Stomach (tissue), 9 donors: Measurements from ENCODE around the gene PDCL2. TPM values are rescaled to one million over a fixed set of nuclear protein-coding genes. Genes with fewer than 3 reads are reported as not detected.
"Not testable (repeated sequence)": the region's sequence is repeated elsewhere in the genome, so short reads cannot be mapped to it uniquely, and the experiment has no call there.

Experiments
- DNase-seq, 2 donors: peaks; one replicate each; pipeline versions ENCODE4 v3.0.0 to v3.0.0-alpha.2; 2013 to 2019
- H3K27ac ChIP-seq, 5 donors: fragments of 200-600 bp in 4 of 5; sonication (generic) in 4 of 5; one replicate each; pipeline ENCODE4 v1.5.1; 2013 to 2019; ENCODE audit warnings: mild to moderate bottlenecking in 1 of 5, moderate library complexity in 1 of 5
- H3K27me3 ChIP-seq, 3 donors: fragments of 200-600 bp; sonication (generic); one replicate each; pipeline ENCODE4 v1.5.1; 2017 to 2019; ENCODE audit warnings: mixed run types in 1 of 3
- H3K36me3 ChIP-seq, 4 donors: fragments of 200-600 bp; sonication (generic); 1 replicate in 3 of 4; 2 replicates in 1 of 4; pipeline ENCODE4 v1.5.1; 2016 to 2019
- H3K4me1 ChIP-seq, 4 donors: fragments of 200-600 bp; sonication (generic); one replicate each; pipeline ENCODE4 v1.5.1; 2016 to 2019
- H3K4me3 ChIP-seq, 4 donors: fragments of 200-600 bp; sonication (generic) in 3 of 4; one replicate each; pipeline ENCODE4 v1.5.1; 2016 to 2019; ENCODE audit warnings: mild to moderate bottlenecking in 1 of 4
- H3K9me3 ChIP-seq, 4 donors: fragments of 200-600 bp; sonication (generic); one replicate each; pipeline ENCODE4 v1.5.1; 2016 to 2019
- EP300 ChIP-seq: sonication (generic); formaldehyde crosslinking; IDR thresholded peaks from one replicate; pipeline ENCODE4 v1.6.1; 2017; ENCODE audit warnings: antibody characterized with exemption
- POLR2A ChIP-seq, 4 donors: fragments of 450-650 bp; IDR thresholded peaks; one replicate each; pipeline ENCODE4 v1.6.1; 2016; ENCODE audit warnings: antibody characterized with exemption in 4 of 4, control low read depth in 2 of 4, mild to moderate bottlenecking in 1 of 4, moderate library complexity in 1 of 4
- POLR2AphosphoS5 ChIP-seq, 3 donors: sonication (generic); formaldehyde crosslinking; IDR thresholded peaks; one replicate each; pipeline ENCODE4 v1.6.1; 2016; ENCODE audit warnings: antibody characterized with exemption in 3 of 3
- WGBS, 5 donors: extraction: QIAGEN DNeasy Blood & Tissue Kit in 3 of 5; methylation state at CpG; one replicate each; pipeline versions ENCODE4 v1.1.5 to v1.1.7; 2013 to 2018; 5-methylcytosine and 5-hydroxymethylcytosine counted together
- intact Hi-C: fragments of 100-400 bp; cut with DNase I; formaldehyde crosslinking; loops from one replicate; pipeline ENCODE4 v1.15.1; 2023; ENCODE audit warnings: low total_unique reads
- polyA plus RNA-seq, 3 donors: library from polyadenylated mRNA; stranded (reverse); fragments of 200-250 nt; gene quantifications; one replicate each; pipeline ENCODE4 v1.2.3, GENCODE V29; 2013
- total RNA-seq, 5 donors: library from RNA; depleted of rRNA; stranded (reverse); fragments of >200 nt; gene quantifications; one replicate each; pipeline versions ENCODE4 v1.1.0 to v1.2.3, GENCODE V29; 2014 to 2016
- TF ChIP-seq, protein P1 (sequence below), 7 experiments: fragments of 450-650 bp in 4 of 7; fragments of 200-600 bp in 3 of 7; sonication (generic) in 3 of 7; IDR thresholded peaks; one replicate each; pipeline ENCODE4 v1.5.1; 2016 to 2019; ENCODE audit warnings: antibody characterized with exemption in 7 of 7, control low read depth in 2 of 7, mild to moderate bottlenecking in 1 of 7
- donor health status: healthy with polysubstance abuse.
- donor health status: Bipolar disorder and iron deficiency.
- donor health status: healthy.

PDCL2 gene
- total and polyA plus RNA-seq, 8 donors, result 0.45 TPM; not detected in 7

DNA sequence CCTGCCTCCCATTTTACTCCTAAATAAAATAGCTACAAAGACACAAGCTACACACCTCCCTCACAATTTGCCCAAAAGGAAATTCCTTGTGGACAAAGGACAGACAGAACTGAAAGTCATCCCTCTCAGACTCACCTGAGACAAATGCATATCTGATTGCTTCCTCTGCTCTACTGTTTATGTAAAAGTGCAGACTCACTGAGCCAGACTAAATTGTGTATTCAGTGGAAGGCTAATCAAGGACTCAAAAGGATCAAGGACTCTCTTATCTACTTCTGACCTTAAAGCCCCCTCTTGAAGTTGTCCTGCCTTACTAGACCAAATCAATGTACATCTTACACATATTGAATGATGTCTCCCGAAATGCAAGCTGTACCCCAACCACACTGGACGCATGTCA lies 3.9 kb downstream of the PDCL2 start:
- no peak overlapping the region for H3K4me3 ChIP-seq
- TF ChIP-seq POLR2A (IDR thresholded peaks at IDR 0.05), result no peak
- TF ChIP-seq, protein P1, sequence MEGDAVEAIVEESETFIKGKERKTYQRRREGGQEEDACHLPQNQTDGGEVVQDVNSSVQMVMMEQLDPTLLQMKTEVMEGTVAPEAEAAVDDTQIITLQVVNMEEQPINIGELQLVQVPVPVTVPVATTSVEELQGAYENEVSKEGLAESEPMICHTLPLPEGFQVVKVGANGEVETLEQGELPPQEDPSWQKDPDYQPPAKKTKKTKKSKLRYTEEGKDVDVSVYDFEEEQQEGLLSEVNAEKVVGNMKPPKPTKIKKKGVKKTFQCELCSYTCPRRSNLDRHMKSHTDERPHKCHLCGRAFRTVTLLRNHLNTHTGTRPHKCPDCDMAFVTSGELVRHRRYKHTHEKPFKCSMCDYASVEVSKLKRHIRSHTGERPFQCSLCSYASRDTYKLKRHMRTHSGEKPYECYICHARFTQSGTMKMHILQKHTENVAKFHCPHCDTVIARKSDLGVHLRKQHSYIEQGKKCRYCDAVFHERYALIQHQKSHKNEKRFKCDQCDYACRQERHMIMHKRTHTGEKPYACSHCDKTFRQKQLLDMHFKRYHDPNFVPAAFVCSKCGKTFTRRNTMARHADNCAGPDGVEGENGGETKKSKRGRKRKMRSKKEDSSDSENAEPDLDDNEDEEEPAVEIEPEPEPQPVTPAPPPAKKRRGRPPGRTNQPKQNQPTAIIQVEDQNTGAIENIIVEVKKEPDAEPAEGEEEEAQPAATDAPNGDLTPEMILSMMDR (IDR thresholded peaks at IDR 0.05), result no peak
- TF ChIP-seq EP300, result no peak
- TF ChIP-seq POLR2AphosphoS5 (IDR thresholded peaks at IDR 0.05), result no peak
- intact Hi-C loops, result no loop called here
- WGBS, 5 donors, result 50 to 73% (median 70%) methylated on average over 2 of the region's 2 CpGs
- no peaks in the 10 kb centered on the region for H3K4me1 ChIP-seq
- H3K9me3 ChIP-seq, result peaks cover 0 to 16% (median 11%) of the 10 kb centered on the region in 4 donors
- no peaks in the 10 kb centered on the region for H3K36me3 ChIP-seq
- no peak for DNase-seq
- no peaks in the 10 kb centered on the region for H3K27me3 ChIP-seq
- no peak overlapping the region for H3K27ac ChIP-seq

DNA sequence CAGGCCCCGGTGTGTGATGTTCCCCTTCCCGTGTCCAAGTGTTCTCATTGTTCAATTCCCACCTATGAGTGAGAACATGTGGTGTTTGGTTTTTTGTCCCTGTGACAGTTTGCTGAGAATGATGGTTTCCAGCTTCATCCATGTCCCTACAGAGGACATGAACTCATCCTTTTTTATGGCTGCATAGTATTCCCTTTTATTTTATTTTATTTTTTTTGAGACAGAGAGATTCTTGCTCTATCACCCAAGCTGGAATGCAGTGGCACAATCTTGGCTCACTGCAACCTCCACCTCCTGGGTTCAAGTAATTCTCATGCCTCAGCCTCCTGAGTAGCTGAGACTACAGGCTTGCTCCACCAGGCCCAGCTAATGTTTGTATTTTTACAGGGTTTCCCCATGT lies 9.3 kb downstream of the PDCL2 start:
- H3K36me3 ChIP-seq, intact Hi-C loops, DNase-seq, H3K27me3 ChIP-seq, H3K4me3 ChIP-seq, H3K27ac ChIP-seq, H3K4me1 ChIP-seq: not testable (repeated sequence)
- H3K9me3 ChIP-seq, result peaks cover 0 to 12% (median 0%) of the 10 kb centered on the region in 4 donors
- 90 to 93% (median 93%) methylated on average over 2 of the region's 2 CpGs; no CpG with 5 or more reads in 2 of the 5 donors for WGBS, 5 donors

DNA sequence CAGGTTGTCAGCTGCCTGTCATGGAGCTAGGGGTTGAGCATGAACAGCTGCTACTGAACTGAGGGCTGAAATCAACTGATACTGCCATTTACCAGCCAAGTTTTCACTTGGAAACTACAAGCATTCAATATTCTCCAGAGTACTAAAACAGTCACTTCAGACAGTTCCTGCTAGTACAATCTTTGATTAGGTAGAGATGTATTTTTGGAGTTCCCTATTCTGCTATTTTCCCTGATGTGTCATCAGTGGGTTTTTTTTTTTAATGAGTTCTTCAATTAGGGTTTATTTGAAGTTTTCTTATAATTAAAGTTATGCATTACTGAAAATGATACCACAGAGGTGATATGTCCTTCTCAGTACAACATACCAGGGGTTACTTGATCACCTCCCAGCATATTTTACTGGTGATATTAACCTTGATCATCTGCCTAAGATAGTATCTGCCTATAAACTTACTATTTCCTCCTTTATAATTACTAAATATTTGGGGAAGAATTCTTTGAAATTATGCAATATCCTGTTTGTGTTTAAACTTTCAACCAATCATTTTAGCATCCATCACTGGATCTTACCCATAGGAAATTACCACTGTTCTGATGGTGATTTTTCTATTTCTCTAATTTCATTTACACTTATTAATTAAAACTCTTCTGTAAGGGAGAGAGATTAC lies 13.6 kb downstream of the PDCL2 start:
- Histone ChIP-seq H3K27me3 (no peaks in the 10 kb centered on the region), H3K36me3 (no peaks in the 10 kb centered on the region), H3K4me1 (no peaks in the 10 kb centered on the region), H3K9me3 (peaks cover 0 to 43% (median 29%) of the 10 kb centered on the region in 4 donors), H3K4me3 (no peak overlapping the region), H3K27ac (no peak overlapping the region)
- no peak for DNase-seq
- TF ChIP-seq POLR2A (IDR thresholded peaks at IDR 0.05), result no peak
- TF ChIP-seq EP300, result no peak
- TF ChIP-seq, protein P1 (IDR thresholded peaks at IDR 0.05), result no peak
- no peak for TF ChIP-seq POLR2AphosphoS5 (IDR thresholded peaks at IDR 0.05)
- intact Hi-C loops, result no loop called here

DNA sequence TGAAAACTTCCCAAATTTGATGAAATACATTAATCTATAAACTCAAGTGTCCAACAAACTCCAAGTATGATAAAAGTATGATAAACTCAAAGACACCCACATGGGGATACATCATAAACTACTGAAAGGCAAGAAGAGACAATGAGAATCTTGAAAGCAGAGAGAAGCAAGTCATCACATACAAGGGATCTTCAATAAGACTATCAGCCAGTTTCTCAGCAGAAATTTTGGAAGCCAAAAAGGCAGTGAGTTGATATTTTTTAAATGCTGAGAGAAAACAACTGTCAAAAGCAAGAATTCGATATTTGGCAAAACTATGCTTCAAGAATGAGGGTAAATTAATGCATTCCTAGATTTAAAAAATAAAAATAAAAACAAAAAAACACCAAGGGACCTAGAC lies 16.5 kb downstream of the PDCL2 start:
- Histone ChIP-seq H3K4me3 (no peak overlapping the region), H3K36me3 (no peaks in the 10 kb centered on the region), H3K27me3 (no peaks in the 10 kb centered on the region), H3K27ac (no peak overlapping the region), H3K9me3 (peaks cover 0 to 35% (median 29%) of the 10 kb centered on the region in 4 donors), H3K4me1 (no peaks in the 10 kb centered on the region)
- TF ChIP-seq, protein P1 (IDR thresholded peaks at IDR 0.05), result no peak
- no peak for TF ChIP-seq POLR2A (IDR thresholded peaks at IDR 0.05)
- TF ChIP-seq POLR2AphosphoS5 (IDR thresholded peaks at IDR 0.05), result no peak
- TF ChIP-seq EP300, result no peak
- DNase-seq, result no peak
- WGBS, 5 donors, result 64 to 79% (median 75%) methylated on average over 1 of the region's 1 CpG
- intact Hi-C loops, result no loop called here

DNA sequence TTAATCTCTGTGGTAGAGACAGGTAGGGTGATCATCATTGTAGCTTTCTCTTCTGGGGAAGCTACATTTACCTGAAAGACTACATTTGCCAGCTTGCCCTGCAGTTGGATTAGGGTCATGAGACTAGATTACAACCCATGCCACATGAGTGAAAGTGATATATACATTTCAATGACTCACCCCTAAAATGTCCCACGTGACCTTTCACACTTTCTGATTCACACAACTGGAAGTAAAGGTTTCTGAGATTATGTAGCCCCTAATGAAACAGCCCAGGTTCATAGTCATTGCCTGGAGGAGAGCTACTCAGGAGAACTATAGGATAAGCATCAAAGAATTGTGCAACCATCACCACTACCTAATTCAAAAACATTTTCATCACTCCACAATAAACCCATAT lies 17.8 kb downstream of the PDCL2 start:
- Histone ChIP-seq H3K36me3 (no peaks in the 10 kb centered on the region), H3K9me3 (peaks cover 0 to 35% (median 29%) of the 10 kb centered on the region in 4 donors), H3K4me1 (no peaks in the 10 kb centered on the region), H3K27me3 (no peaks in the 10 kb centered on the region), H3K27ac (no peak overlapping the region), H3K4me3 (no peak overlapping the region)
- no peak for DNase-seq
- no peak for TF ChIP-seq POLR2AphosphoS5 (IDR thresholded peaks at IDR 0.05)
- no peak for TF ChIP-seq POLR2A (IDR thresholded peaks at IDR 0.05)
- TF ChIP-seq EP300, result no peak
- TF ChIP-seq, protein P1 (IDR thresholded peaks at IDR 0.05), result no peak
- 46 to 92% (median 65%) methylated on average over 1 of the region's 1 CpG for WGBS, 5 donors
- intact Hi-C loops, result no loop called here
